GM19240 (cell line): ENCODE measurements around the gene PDE10A.
"Not testable (repeated sequence)": the region's sequence is repeated elsewhere in the genome, so short reads cannot be mapped to it uniquely, and the experiment has no call there.

ENCODE experiments used
- DNase-seq: peaks from one replicate; pipeline ENCODE4 v3.0.0; 2011; ENCODE audit warnings: low spot score; ENCODE audit not compliant: insufficient read length

The PDE10A gene

DNA sequence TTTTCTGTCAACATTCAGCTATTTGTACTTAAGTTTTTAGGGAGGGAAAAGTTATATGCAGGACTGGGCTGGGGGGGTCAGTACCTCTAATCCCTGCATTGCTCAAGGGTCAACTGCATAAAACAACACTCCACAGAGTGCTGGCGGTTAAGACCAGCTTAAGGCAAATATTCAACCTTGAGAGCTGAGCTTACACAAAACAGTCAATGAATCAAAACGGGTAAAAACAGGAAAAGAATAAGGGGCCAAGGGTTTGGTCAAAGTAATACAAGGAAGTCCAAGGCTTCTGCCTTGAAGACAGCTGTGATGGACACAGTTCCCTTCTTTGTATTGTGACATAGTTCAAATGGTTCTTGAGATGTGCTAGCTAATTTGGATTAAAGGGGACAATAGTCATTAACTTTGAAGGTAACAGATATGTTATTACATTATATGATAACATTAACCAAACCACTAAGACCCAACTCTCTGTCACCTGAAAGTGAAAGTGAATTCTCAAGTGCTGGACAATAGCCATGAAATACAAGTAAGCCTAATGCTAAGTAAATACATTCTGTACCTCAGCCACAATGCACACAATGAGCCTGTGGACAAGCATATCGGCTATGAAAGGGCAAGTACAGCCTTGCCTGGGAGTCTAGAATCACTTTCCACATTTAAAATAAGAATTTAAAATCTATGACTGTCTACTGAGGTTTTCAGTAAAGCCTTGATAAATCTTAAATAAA lies 106.8 kb downstream of the PDE10A start:
- DNase-seq = no peak

DNA sequence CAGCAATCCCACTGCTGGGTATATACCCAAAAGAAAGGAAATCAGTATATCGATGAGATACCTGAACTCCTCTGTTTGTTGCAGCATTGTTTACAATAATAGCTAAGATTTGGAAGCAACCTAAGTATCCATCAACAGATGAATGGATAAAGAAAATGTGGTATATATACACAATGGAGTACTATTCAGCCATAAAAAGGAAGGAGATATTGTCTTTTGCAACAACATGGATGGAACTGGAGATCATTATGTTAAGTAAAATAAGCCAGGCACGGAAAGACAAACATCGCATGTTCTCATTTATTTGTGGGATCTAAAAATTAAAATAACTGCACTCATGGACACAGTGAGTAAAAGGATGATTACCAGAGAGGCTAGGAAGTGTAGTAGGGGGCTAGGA lies 108.4 kb downstream of the PDE10A start:
- DNase-seq = not testable (repeated sequence)

DNA sequence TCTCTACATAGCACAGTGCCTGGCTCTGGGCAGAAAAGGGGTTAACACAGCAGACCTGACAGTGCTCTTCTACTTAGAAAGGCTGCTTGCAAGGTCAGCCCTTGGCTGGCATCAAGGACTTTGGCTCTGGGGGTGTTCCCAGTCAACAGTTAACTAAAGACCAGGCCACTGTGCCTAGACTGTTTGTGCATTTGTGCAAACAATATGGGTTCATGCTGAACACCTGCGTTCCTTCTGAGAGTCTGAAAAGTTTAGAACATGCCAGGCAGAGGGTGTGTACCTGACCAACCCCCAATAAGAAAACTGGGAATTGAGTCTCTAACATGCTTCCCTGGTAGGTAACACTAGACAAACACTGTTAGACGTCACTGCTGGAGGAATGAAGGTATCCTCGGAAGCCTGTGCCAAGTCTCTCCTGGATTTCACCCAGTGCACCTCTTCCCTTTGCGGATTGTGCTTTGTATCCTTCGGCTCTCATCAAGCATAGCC lies 110.7 kb downstream of the PDE10A start:
- DNase-seq = no peak

DNA sequence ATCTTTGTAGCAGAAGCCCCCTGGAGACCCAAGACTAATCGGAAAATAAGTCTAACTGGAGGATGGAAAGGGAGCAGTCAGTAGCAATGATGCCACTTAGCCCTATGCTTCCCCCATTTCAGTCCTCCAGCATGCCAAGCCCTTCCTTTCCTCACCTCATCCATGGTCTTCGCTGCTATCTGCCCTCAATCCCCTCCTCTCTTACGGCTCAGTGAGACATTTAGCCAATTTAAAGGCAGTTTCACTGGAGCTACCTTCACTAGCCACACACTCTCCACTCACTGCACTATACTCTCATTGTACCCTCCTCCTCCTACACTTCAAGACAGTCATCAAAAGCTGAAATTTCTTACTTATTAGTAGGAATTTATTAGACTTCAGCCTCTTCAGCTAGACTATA lies 111.2 kb downstream of the PDE10A start:
- no peak for DNase-seq

DNA sequence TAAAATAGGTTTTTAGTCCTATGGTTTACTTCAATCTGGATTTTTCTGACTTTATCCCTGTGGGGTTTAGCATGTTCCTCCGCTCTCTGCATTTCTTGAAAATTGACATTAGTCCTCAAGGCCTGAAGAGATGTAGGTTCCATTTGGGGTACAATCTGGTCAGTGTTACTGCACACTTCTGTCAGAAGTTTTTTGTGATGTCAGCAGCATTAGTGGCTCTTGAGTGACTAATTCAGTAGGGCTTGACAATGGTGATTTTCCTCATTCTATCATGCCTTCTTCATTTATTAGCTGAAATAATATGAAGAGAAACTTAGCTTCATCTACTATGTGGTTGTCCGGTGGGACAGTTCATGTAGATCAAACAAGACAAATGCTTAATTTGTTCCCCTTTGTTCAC lies 114.6 kb downstream of the PDE10A start:
- DNase-seq = no peak

DNA sequence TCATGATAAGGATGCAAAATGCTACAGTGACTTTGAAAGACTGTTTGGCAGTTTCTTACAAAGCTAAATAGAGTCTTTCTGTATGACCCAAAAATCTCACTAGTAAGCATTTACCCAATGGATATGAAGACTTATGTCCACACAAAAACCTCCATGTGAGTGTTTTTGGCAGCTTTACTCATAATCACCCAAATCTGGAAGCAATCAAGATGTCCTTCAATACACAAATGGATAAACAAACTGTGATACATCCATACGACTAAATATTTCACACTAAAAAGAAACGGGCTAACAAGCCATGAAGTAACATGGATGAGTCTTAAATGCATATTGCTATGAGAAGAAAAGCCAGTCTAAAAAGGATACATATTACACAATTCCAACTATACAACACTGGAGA lies 117.2 kb downstream of the PDE10A start:
- no peak for DNase-seq

DNA sequence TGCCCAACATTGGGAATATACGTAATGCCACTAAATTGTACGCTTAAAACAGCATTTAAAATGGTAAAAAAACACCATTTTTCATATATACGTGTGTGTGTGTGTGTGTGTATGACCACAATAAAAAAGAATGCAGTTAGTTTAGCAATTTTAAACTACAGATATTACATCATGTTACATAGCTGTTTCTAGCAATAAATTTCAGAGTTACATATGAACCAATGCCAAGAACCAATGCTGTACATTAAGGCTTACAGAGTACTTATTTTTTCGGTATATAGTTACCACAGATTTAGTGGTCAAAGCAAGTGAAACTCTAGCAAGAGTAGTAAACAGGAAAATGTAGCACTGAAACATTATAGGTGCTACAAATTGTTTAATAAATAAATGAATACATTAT lies 119.3 kb downstream of the PDE10A start:
- DNase-seq = no peak

DNA sequence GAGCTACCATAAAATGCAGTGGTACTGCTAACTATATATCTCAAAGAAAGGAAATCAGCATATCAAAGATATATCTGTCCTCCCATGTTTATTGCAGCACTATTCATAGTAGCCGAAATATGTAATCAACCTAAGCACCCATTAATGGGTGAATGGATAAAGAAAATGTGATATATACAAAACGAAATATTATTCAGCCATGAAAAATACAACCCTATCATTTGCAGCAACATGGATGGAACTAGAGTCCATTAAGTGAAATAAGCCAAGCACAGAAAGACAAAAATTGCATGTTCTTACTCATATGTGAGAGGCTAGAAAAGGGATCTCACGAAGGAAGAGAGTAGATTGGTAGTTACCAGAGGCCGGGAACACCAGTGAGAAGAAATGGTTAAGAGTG lies 126.1 kb downstream of the PDE10A start:
- DNase-seq = no peak

DNA sequence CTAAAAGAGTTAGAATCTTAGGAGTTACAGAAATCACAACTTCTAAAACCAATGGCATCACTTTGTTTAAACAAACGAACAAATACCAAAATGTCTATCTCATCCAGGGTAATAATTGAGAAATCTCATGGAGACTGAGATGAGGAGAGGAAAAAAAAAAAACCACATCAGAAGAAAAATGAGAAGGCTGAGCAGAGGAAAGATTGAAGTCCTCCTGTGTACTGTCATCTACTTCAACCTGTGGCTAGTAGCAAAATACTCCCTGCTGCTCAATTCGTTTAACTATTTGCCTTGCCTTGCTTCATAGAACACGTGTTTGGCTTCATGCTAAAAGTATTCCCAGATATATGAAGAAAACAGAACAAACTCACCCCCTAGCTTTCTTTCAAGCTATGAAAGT lies 143.7 kb downstream of the PDE10A start:
- no peak for DNase-seq

DNA sequence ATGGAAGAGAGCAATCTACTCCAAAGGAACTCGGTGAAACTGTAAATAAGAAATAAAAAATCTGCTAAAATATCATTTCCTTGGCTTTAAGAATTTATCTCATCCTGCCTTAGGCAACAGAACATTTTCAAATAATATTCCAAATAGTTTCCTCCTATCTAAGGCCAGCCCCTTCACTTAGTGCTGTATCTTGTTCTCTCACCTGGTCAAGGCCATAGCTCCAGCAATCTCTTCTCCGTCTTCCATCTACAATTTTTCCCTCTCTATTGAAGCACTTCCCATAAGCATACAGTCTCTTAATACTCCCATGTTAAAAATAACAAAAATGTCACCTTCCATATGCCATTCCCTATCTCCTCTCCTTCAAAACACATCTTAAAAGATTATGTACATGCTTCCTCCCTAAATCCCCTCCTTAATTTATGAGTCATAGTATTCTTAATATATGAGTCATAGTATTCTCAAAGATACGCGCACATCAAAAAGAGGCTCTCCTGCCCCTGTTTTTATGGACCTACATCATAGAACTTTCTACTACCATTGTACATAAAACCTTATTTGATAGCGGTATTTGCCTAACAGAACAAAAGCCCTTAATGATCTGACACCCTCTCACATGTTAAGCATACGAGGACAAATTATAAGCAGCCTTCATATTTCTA lies 146.9 kb downstream of the PDE10A start:
- DNase-seq = no peak

DNA sequence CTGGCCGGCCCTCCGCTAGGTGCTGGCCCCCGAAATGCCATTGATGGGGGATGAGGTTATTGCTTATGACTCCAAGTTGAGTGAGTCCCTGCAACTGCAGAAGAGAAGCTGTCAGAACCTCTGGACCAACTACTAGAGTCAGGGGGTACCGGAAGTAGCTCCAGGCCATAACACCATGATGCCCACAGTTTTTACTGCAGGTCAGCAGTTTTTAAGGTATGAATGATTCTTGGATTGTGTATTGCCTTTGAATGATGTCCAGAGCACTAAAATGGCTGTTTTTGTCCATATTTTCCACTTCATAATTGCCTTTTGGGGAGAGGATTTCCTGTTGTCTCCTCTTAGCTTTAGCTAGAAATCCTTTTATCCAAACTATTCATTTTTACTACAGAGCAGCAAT lies 148.4 kb downstream of the PDE10A start:
- no peak for DNase-seq

DNA sequence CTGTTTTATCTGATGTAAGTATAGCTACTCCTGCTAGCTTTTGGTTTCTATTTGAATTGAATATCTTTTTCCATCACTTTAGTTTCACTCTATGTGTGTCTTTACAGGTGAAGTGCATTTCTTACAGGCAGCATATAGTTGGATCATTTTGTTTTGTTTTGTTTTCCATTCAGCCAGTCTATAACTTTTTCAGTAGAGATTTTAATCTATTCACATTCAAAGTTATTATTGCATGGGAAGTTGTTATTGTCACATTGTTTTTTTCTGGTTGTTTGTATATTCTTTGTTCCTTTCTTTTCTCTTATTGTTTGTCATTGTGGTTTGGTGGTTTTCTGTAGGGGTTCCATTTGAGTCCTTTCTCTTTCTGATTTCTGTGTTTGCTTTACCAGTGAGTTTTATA lies 151.2 kb downstream of the PDE10A start:
- DNase-seq = no peak

DNA sequence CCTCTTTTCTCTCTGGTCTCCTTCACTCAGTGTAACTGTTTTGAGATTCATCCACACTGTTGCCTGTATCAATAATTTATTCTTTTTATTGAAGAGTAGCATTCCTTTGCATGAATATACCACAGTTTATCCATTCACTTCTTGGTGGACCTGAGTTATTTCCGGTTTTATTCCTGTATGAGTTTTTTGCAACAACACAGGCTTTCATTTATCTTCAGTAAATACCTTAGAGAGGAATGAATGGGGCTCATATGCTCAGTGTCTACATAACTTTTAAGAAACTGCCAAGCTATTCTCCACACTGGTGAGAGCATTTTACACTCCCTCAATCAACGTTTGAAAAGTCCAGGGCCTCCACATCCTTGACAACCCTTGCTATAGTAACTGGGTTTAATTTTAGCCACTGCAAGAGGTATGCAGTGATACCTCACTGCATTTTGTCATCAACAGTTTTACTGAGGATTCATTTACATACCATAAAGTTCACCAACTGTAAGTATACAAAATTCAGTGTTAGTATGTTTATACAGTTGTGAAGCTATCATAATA lies 154.6 kb downstream of the PDE10A start:
- DNase-seq = no peak

DNA sequence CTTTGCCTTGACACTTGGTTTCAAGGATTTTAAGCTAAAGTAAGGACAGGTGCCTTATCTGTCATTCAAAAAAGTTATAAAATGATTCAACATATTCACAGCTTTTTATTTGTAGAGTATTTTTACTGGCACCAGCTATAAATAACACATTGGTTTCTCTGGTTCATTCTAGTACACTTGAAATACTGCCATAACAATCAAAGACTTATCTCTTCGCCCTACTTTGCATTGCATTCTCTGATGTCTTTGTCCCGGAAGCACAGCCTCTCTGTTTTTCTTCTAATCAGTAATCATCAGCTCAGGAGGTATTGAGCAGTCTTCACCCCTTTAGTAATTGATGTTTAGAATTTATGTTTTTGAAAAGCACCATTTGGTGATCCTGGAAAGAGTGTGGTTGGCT lies 156.4 kb downstream of the PDE10A start:
- DNase-seq = no peak

DNA sequence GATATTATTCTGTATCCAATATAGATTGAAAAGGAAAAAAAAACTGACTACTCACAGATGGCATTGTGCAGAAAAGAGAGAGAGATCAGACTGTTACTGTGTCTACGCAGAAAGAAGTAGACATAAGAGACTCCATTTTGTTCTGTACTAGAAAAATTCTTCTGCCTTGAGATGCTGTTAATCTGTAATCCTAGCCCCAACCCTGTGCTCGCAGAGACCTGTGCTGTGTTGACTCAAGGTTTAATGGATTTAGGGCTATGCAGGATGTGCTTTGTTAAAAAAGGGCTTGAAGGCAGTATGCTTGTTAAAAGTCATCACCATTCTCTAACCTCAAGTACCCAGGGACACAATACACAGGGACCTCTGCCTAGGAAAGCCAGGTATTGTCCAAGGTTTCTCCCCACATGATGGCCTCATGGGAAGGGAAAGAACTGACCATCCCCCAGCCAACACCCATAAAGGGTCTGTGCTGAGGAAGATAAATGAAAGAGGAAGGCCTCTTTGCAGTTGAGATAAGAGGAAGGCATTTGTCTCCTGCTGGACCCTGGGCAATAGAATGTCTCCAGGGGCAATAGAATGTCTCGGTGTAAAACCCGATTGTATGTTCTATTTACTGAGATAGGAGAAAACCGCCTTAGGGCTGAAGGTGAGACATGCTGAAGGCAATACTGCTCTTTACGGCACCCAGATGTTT lies 162.7 kb downstream of the PDE10A start:
- DNase-seq = not testable (repeated sequence)

DNA sequence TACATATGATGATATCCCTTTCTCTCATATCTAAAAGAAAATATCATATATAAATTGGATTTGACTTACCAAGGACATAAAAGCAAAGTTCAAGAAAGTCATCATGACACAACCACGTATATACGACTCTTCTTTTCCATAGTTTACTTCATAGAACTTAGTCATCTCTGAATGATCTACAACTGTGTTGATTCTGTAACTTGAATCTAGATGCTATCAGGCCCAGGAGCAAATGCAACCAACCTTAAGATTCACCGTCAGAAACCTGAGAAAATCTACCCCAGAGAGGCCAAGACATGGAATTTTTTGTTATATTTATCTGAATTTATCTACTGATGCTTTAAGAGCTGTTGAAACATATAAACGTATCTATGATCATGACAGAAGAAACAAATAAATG lies 165.6 kb downstream of the PDE10A start:
- DNase-seq = no peak

DNA sequence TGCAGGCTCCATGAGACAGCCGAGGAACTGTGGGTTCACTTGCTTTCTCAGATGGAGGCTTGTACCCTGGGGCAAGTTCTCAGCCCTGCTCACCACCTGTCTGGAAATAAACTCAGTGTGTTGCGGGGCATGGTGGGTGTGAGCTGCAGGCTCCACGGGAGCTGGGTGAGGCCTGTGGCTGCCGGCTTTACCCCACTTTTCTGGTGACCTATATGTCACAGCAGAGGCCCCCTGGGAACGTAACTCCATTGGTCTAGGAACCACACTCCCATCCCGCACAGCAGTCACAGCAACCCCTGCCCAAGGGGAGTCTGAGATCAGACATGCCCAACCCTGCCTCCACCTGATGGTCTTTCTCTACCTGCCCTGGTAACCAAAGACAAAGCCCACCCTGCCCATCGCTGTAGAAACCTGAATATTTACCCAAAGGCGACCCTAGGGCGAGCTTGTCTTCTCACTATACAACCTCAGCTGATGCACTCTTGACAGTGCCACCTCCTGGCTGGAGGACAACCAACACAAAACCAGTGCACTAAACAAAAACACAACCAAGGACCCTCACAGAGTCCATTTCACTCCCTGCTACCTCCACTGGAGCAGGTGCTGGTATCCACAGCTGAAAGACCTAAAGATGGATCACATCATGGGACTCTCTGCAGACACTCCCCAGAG lies 174.3 kb downstream of the PDE10A start:
- DNase-seq = no peak

DNA sequence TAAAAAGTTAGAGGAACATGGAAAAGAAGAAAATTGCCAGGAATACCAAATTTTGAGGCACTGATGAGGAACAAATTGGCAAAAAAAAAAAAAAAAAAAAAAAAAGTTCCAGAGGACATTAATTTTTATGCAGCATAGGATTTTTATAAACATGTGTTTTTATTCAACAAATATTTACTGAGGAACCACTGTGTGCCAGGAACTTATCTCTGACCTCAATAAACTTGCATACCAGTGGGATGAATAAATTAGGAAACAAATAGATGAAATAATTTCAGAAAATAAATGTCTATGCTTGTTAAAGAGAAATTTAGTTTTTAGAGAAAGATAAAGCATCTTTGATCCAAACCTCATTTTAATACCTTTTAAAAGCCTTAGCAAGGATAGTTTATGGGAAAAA lies 175.1 kb downstream of the PDE10A start:
- no peak for DNase-seq

DNA sequence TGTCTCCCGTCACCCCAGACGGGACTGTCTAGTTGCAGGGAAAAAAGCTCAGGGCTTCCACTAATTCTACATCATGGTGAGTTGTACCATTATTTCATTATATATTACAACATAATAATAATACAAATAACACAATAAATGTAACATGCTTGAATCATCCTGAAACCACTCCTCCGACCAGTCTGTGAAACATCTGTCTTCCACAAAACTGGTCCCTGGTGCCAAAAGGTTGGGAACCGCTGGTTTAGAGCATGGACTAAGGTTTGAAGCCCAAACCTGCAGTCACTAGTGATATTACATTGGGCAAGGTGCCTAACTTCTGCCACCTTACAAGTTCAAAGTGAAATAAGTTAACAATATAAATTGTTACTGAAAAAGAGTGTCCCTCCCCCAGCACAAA lies 175.7 kb downstream of the PDE10A start:
- no peak for DNase-seq

DNA sequence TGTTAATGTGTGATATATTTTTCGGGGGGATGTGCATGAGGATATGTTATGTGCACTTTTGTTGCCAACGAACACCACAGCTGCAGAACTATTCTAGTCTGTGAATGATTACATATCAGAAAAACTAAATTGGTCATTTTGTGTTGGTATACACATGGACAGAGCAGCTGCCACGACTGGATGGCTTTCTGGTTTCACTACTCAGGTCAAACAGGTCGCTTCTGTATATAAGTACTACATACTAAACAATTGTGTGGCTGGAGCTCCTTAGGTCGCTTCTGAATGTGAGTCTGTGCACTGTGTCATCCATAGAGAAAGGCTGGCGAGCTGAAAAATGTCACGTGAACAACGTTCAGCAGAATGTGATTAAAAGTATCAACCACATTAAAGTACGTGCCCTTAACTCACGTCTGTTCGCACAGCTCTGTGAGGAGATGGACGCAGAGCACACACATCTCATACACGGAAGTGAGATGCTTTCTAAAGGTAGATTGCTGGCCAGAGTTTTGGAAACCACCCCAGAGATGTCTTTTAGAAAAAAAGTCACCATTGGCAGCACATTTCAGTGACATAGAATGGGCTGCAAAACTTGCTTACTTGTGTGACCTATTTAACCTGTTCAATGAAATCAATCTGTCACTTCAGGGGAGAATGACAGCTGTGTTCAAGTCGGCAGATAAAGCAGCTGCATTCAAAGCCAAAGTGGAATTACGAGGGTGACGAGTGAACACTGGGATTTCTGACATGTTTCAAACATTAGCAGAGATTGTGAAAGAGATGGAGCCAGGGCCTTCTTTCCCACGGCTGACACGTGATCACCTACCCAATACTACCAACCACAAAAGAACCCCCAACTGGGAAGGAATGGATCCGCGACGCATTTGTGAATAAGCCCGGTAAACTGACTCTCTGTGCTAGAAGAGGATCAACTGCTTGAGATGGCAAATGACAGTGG lies 176.6 kb downstream of the PDE10A start:
- DNase-seq = no peak
